ENCODE measurements around the gene AP4S1. TPM values are rescaled to one million over a fixed set of nuclear protein-coding genes. Genes with fewer than 3 reads are reported as not detected.

The AP4S1 gene
- total RNA-seq, 2 donors from 2014 or later, result 7.6 to 11.1 TPM

DNA sequence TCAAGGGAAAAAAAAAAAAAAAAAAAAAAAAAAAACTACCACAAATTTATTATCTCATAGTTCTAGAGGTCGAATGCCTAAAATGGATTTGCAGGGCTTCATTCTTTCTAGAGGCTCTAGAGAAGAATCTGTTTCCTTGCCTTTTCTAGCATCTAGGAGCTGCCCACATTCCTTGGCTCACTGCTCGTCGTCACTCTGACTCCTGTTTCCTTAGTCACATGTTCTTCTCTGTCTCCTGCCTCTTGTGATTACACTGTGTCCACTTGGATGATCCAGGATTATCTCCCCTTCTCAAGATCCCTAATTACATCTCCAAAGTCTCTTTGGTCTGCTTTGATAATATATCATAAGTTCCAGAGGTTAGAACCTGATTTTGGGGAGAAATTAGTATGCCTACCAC is 93.4 kb downstream of the AP4S1 start:
- no peak overlapping the region for H3K4me3 Mint-ChIP-seq
- H3K27ac Mint-ChIP-seq, result no peak overlapping the region
- H3K9me3 Mint-ChIP-seq, result no peaks in the 10 kb centered on the region
- no peak for DNase-seq
- peaks cover 12% of the 10 kb centered on the region for H3K4me1 Mint-ChIP-seq
- H3K27ac ChIP-seq (ENCODE audit: low read depth, low read length), result no peak overlapping the region
- H3K36me3 ChIP-seq (ENCODE audit: control insufficient read depth, insufficient read depth, low read length), result peaks cover 93% of the 10 kb centered on the region
- no peaks in the 10 kb centered on the region for H3K9me3 ChIP-seq (ENCODE audit: control insufficient read depth, low read length)
- H3K36me3 Mint-ChIP-seq (ENCODE audit: low read depth), result peaks cover 75% of the 10 kb centered on the region
- no peak overlapping the region for H3K4me3 ChIP-seq (ENCODE audit: low read length)
- H3K27me3 Mint-ChIP-seq (ENCODE audit: insufficient read depth), result no peaks in the 10 kb centered on the region
- H3K9ac ChIP-seq (ENCODE audit: extremely low read depth, low read length, poor library complexity, severe bottlenecking), result no peak overlapping the region
- H3K27me3 ChIP-seq (ENCODE audit: control insufficient read depth, insufficient read depth, low read length, poor library complexity, severe bottlenecking), result no peaks in the 10 kb centered on the region
- H3K4me1 ChIP-seq (ENCODE audit: control insufficient read depth, insufficient read depth, low read length), result peaks cover 3% of the 10 kb centered on the region
- WGBS, 2 experiments (ENCODE audit: insufficient coverage in 1 of 2, insufficient read length in 1 of 2), result 99 to 100% methylated on average over 3 of the region's 3 CpGs
- TF ChIP-seq, protein P1, sequence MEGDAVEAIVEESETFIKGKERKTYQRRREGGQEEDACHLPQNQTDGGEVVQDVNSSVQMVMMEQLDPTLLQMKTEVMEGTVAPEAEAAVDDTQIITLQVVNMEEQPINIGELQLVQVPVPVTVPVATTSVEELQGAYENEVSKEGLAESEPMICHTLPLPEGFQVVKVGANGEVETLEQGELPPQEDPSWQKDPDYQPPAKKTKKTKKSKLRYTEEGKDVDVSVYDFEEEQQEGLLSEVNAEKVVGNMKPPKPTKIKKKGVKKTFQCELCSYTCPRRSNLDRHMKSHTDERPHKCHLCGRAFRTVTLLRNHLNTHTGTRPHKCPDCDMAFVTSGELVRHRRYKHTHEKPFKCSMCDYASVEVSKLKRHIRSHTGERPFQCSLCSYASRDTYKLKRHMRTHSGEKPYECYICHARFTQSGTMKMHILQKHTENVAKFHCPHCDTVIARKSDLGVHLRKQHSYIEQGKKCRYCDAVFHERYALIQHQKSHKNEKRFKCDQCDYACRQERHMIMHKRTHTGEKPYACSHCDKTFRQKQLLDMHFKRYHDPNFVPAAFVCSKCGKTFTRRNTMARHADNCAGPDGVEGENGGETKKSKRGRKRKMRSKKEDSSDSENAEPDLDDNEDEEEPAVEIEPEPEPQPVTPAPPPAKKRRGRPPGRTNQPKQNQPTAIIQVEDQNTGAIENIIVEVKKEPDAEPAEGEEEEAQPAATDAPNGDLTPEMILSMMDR (conservative IDR thresholded peaks at IDR 0.05), result no peak

DNA sequence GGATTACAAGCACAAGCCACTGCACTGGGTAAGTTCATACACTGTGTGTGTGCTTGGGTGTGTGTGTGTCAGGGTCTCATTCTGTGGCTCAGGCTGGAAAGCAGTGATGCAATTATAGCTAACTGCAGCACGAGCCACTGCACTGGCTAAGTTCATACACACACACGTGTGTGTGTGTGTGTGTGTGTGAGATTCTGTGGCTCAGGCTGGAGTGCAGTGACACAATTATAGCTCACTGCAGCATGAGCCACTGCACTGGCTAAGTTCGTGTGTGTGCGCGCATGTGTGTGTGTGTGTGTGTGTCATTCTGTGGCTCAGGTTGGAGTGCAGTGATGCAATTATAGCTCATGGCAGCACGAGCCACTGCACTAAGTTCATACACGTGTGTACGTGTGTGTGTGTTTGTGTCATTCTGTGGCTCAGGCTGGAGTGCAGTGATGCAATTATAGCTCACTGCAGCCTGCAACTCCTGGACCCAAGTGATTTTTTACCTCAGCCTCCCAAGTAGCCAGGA is 96.7 kb downstream of the AP4S1 start:
- no peak overlapping the region for H3K27ac Mint-ChIP-seq
- DNase-seq, result no peak
- no peaks in the 10 kb centered on the region for H3K27me3 ChIP-seq (ENCODE audit: control insufficient read depth, insufficient read depth, low read length, poor library complexity, severe bottlenecking)
- peaks cover 7% of the 10 kb centered on the region for H3K4me1 ChIP-seq (ENCODE audit: control insufficient read depth, insufficient read depth, low read length)
- H3K9ac ChIP-seq (ENCODE audit: extremely low read depth, low read length, poor library complexity, severe bottlenecking), result no peak overlapping the region
- H3K4me3 ChIP-seq (ENCODE audit: low read length), result no peak overlapping the region
- H3K4me1 Mint-ChIP-seq, result peaks cover 18% of the 10 kb centered on the region
- TF ChIP-seq, protein P1 (conservative IDR thresholded peaks at IDR 0.05), result no peak
- H3K4me3 Mint-ChIP-seq, result no peak overlapping the region
- 86 to 90% methylated on average over 4 to 8 of the region's 8 CpGs for WGBS, 2 experiments (ENCODE audit: insufficient coverage in 1 of 2, insufficient read length in 1 of 2)
- no peaks in the 10 kb centered on the region for H3K9me3 ChIP-seq (ENCODE audit: control insufficient read depth, low read length)
- peaks cover 85% of the 10 kb centered on the region for H3K36me3 ChIP-seq (ENCODE audit: control insufficient read depth, insufficient read depth, low read length)
- H3K27me3 Mint-ChIP-seq (ENCODE audit: insufficient read depth), result no peaks in the 10 kb centered on the region
- no peaks in the 10 kb centered on the region for H3K9me3 Mint-ChIP-seq
- peaks cover 62% of the 10 kb centered on the region for H3K36me3 Mint-ChIP-seq (ENCODE audit: low read depth)
- H3K27ac ChIP-seq (ENCODE audit: low read depth, low read length), result no peak overlapping the region

DNA sequence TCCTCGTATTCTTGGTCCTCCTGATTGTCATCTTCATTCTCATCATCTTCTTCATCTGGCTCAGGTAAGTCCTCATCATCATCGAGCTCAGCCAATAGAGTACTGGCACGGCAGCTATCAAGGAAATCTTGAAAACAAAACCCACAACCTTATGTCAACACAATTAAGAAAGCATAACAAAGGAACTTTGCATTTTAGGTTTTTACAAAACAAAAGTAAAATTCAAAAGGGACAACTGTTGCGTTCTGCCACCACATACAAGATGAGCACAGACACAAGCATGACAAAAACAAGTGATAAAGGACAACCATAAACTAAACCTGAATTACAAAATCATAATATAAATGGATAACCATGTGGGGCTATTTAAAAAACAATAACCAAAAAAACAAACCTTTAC is 97.5 kb downstream of the AP4S1 start:
- H3K4me3 Mint-ChIP-seq, result no peak overlapping the region
- WGBS, 2 experiments (ENCODE audit: insufficient coverage in 1 of 2, insufficient read length in 1 of 2), result 87 to 93% methylated on average over 3 to 4 of the region's 4 CpGs
- TF ChIP-seq, protein P1 (conservative IDR thresholded peaks at IDR 0.05), result no peak

More for the DNA sequence above, 97.5 kb downstream of the AP4S1 start:
- Mint-ChIP-seq H3K27me3 (ENCODE audit: insufficient read depth) (no peaks in the 10 kb centered on the region), H3K4me1 (peaks cover 21% of the 10 kb centered on the region), H3K9me3 (no peaks in the 10 kb centered on the region), H3K27ac (no peak overlapping the region), H3K36me3 (ENCODE audit: low read depth) (peaks cover 61% of the 10 kb centered on the region)
- Histone ChIP-seq H3K27me3 (ENCODE audit: control insufficient read depth, insufficient read depth, low read length, poor library complexity, severe bottlenecking) (no peaks in the 10 kb centered on the region), H3K27ac (ENCODE audit: low read depth, low read length) (no peak overlapping the region), H3K4me1 (ENCODE audit: control insufficient read depth, insufficient read depth, low read length) (peaks cover 7% of the 10 kb centered on the region), H3K4me3 (ENCODE audit: low read length) (no peak overlapping the region), H3K9me3 (ENCODE audit: control insufficient read depth, low read length) (no peaks in the 10 kb centered on the region), H3K9ac (ENCODE audit: extremely low read depth, low read length, poor library complexity, severe bottlenecking) (no peak overlapping the region), H3K36me3 (ENCODE audit: control insufficient read depth, insufficient read depth, low read length) (peaks cover 86% of the 10 kb centered on the region)
- DNase-seq, result no peak
